Cardiac muscle cell (in vitro differentiated cells and primary cell): ENCODE results near the gene ATOH7. TPM values are rescaled to one million over a fixed set of nuclear protein-coding genes. Genes with fewer than 3 reads are reported as not detected.

Source experiments
- DNase-seq, 2 donors: peaks; one replicate each; pipeline versions ENCODE4 v3.0.0 to v3.0.0-alpha.2; 2010 to 2017; ENCODE audit warnings: low read depth in 1 of 2, low spot score in 1 of 2
- H3K27ac ChIP-seq: fragments of 200-600 bp; sonication (generic); 2 replicates; pipeline ENCODE4 v1.5.1; 2016
- H3K27me3 ChIP-seq: fragments of 200-600 bp; sonication (generic); 2 replicates; pipeline ENCODE4 v1.6.0; 2016; ENCODE audit warnings: control low read depth
- H3K36me3 ChIP-seq: fragments of 200-600 bp; sonication (generic); 2 replicates; pipeline ENCODE4 v1.5.1; 2016; ENCODE audit warnings: control low read depth
- H3K4me1 ChIP-seq: fragments of 200-600 bp; sonication (generic); 2 replicates; pipeline ENCODE4 v1.8.1; 2017; ENCODE audit warnings: low read depth, mild to moderate bottlenecking, mixed run types
- H3K4me3 ChIP-seq: fragments of 200-600 bp; sonication (generic); 2 replicates; pipeline ENCODE4 v1.5.1; 2016; ENCODE audit warnings: mild to moderate bottlenecking
- H3K9me3 ChIP-seq: fragments of 200-600 bp; sonication (generic); 2 replicates; pipeline ENCODE4 v1.5.1; 2017; ENCODE audit warnings: low read depth, mild to moderate bottlenecking, control low read depth
- CTCF ChIP-seq: IDR thresholded peaks from 2 replicates; pipeline ENCODE4 v1.5.1; 2012; ENCODE audit warnings: low read depth, mild to moderate bottlenecking, low read length
- polyA plus RNA-seq: library from polyadenylated mRNA; unstranded; fragments of >200 nt; fragmentation: Nextera tagmentation; extraction: Ambion mirVana; gene quantifications from 2 replicates; pipeline ENCODE4 v1.2.1, GENCODE V29; 2016
- total RNA-seq: library from RNA; depleted of rRNA; stranded (reverse); fragments of >200 nt; gene quantifications from 2 replicates; pipeline ENCODE4 v1.2.3, GENCODE V29; 2016

Gene ATOH7
- total and polyA plus RNA-seq, 2 experiments from 2014 or later, result 0.29 TPM; not detected in 1

- Histone ChIP-seq H3K9me3 (no peaks in the 10 kb centered on the region), H3K4me1 (no peaks in the 10 kb centered on the region)
- no peak for TF ChIP-seq CTCF
Measured at GRCh38 chr10:68188835-68189234, 43.1 kb downstream of the ATOH7 start.

GRCh38 chr10:68185085-68185484 lies 46.8 kb downstream of the ATOH7 start:
- no peaks in the 10 kb centered on the region for H3K4me1 ChIP-seq
- no peak overlapping the region for H3K27ac ChIP-seq
- no peak for DNase-seq
- no peaks in the 10 kb centered on the region for H3K27me3 ChIP-seq
- no peak for TF ChIP-seq CTCF
- H3K36me3 ChIP-seq, result no peaks in the 10 kb centered on the region
- H3K4me3 ChIP-seq, result no peak overlapping the region
- H3K9me3 ChIP-seq, result no peaks in the 10 kb centered on the region

More at GRCh38 chr10:68188835-68189234, 43.1 kb downstream of the ATOH7 start:
- DNase-seq, result no peak
- Histone ChIP-seq H3K36me3 (no peaks in the 10 kb centered on the region), H3K27me3 (no peaks in the 10 kb centered on the region), H3K27ac (no peak overlapping the region), H3K4me3 (no peak overlapping the region)

- Histone ChIP-seq H3K27ac (no peak overlapping the region), H3K27me3 (no peaks in the 10 kb centered on the region), H3K4me1 (no peaks in the 10 kb centered on the region), H3K4me3 (no peak overlapping the region), H3K9me3 (no peaks in the 10 kb centered on the region), H3K36me3 (no peaks in the 10 kb centered on the region)
- peak in 1 of 2 donors; percentile 21 for DNase-seq
- no peak for TF ChIP-seq CTCF
Measured at GRCh38 chr10:68184546-68184945, 47.4 kb downstream of the ATOH7 start.

Other genes with a start within 250 kb of the ATOH7 start
- 30.3 and 38.7 TPM in 2 replicates for gene HERC4, start 156.8 kb downstream of the ATOH7 start, total RNA-seq
- gene HERC4, start 156.8 kb downstream of the ATOH7 start, polyA plus RNA-seq, result 35.1 and 60.2 TPM in 2 replicates
- 3.9 and 5.3 TPM in 2 replicates for gene MYPN, start 122.6 kb downstream of the ATOH7 start, total RNA-seq
- gene MYPN, start 122.6 kb downstream of the ATOH7 start, polyA plus RNA-seq, result 3.9 and 4.0 TPM in 2 replicates
- 34.8 and 96.1 TPM in 2 replicates for gene HNRNPH3, start 100.0 kb upstream of the ATOH7 start, total RNA-seq
- 182 and 249 TPM in 2 replicates for gene HNRNPH3, start 100.0 kb upstream of the ATOH7 start, polyA plus RNA-seq
- gene PBLD, start 100.8 kb upstream of the ATOH7 start, total RNA-seq, result 4.5 and 4.6 TPM in 2 replicates
- gene PBLD, start 100.8 kb upstream of the ATOH7 start, polyA plus RNA-seq, result 4.6 and 5.6 TPM in 2 replicates
- gene RUFY2, start 175.2 kb upstream of the ATOH7 start, total RNA-seq, result 6.1 and 10.2 TPM in 2 replicates
- 12.1 and 16.2 TPM in 2 replicates for gene RUFY2, start 175.2 kb upstream of the ATOH7 start, polyA plus RNA-seq
- 5.4 and 8.1 TPM in 2 replicates for gene DNA2, start 239.9 kb upstream of the ATOH7 start, total RNA-seq
- 3.4 and 4.0 TPM in 2 replicates for gene DNA2, start 239.9 kb upstream of the ATOH7 start, polyA plus RNA-seq